Mononuclear cell (primary cell): ENCODE results near the gene PMF1. TPM values are rescaled to one million over a fixed set of nuclear protein-coding genes. Genes with fewer than 3 reads are reported as not detected.
"Not testable (repeated sequence)": the region's sequence is repeated elsewhere in the genome, so short reads cannot be mapped to it uniquely, and the experiment has no call there.

Experiments used
- H3K27me3 ChIP-seq: 2 replicates; pipeline ENCODE4 v1.6.0; 2011; ENCODE audit warnings: low read length, control low read depth; ENCODE audit not compliant: insufficient read depth
- H3K4me1 ChIP-seq: 2 replicates; pipeline ENCODE4 v1.5.1; 2011; ENCODE audit warnings: mild to moderate bottlenecking, low read length, control low read depth; ENCODE audit not compliant: insufficient read depth
- H3K4me3 ChIP-seq: 2 replicates; pipeline ENCODE4 v1.5.1; 2011; ENCODE audit warnings: mild to moderate bottlenecking, low read length, moderate library complexity
- H3K9me3 ChIP-seq: 2 replicates; pipeline ENCODE4 v1.5.1; 2011; ENCODE audit warnings: low read depth, mild to moderate bottlenecking, control low read depth, low read length
- total RNA-seq: library from RNA; depleted of rRNA; stranded (reverse); fragments of >200 nt; gene quantifications from one replicate; pipeline ENCODE4 v1.2.3, GENCODE V29; 2012

PMF1 gene
- total RNA-seq, 1 donor, result 59.0 TPM

DNA sequence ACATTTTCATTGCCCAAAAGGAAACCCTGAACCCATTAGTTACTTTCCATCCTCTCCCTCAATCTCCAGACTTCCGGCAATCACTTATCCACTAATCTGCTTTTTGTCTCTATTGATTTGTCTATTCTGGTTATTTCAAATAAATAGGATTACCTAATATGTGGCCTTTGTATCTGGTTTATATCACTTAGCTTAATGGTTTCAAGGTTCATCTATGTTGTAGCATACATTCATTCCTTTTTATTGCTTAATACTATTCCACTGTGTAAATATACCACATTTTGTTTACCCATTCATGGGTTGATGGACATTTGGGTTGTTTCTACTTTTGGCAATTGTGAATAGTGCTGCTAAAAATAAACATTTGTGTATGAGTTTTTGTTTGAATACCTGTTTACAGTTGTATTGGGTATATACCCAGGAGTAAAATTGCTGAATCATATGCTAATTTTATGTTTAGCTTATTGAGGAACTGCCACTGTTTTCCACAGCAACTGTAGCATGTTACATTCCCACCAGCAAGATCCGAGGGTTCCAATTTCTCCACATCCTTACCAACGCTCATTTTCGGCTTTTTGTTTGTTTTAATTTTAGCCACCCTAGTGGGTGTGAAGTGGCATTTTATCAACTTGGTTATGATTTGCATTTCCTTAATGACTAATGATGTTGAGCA is 21.4 kb upstream of the PMF1 start:
- H3K9me3 ChIP-seq, result no peaks in the 10 kb centered on the region
- H3K4me3 ChIP-seq, result no peak overlapping the region
- H3K4me1 ChIP-seq, result peaks cover 31% of the 10 kb centered on the region
- no peaks in the 10 kb centered on the region for H3K27me3 ChIP-seq

DNA sequence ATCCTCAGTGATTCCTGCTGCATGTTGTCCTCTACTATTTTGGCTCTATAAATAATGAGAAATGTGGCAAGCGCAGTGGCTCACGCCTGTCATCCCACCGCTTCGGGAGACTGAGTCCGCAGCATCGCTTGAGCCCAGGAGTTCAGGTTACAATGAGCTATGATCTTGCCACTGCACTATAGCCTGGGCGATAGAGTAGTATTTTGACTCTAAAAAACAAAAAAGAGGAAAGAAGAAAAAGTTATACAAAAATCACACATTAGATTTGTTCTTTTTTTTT is 19.7 kb upstream of the PMF1 start:
- peaks cover 37% of the 10 kb centered on the region for H3K4me1 ChIP-seq

DNA sequence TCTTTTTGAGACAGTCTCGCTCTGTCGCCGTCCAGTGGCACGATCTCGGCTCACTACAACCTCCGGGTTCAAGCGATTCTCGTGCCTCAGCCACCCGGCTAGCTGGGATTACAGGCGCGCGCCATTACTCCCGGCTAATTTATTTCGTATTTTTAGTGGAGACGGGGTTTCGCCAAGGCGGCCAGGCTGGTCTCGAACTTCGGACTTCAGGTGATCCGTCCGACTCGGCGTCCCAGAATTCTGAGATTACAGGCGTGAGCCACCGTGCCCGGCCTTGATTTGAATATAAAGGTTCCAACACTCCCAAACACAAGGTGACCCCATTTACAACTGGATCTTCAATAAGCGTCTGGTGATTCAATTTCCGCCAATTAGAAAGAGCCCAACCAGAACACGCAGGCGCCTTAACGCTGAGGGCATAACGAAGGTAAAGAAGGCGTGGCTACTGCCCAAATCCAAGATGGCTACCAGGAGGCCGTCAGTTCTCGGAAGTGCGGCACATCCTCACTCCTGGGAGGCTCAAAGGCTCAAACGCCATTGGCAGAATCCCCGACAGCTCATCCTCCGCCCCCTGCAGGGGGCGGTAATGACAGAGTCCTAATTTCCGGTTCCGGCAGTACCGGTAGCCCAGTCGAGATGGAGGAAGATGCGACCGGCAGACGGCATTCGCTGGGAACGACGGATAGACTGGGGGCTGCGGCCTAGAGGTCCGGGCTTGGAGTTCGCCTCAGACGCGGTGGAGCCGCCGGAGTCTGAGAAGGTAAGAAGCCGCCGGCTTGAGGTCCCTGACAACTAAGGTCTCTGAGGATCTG is 19.1 kb upstream of the PMF1 start, which contains the start of gene SLC25A44:
SLC25A44 (plus strand) TSS at position 617 of the 812 bp plus-strand sequence. CDS start 5,744 bp downstream, outside the sequence.
- Histone ChIP-seq H3K9me3 (no peaks in the 10 kb centered on the region), H3K27me3 (no peaks in the 10 kb centered on the region), H3K4me3 (peak within 1 kb of the TSS; percentile 87), H3K4me1 (peaks cover 41% of the 10 kb centered on the region)

More for the DNA sequence above, 19.7 kb upstream of the PMF1 start:
- Histone ChIP-seq H3K4me3 (peak overlapping the region; percentile 87), H3K9me3 (no peaks in the 10 kb centered on the region), H3K27me3 (no peaks in the 10 kb centered on the region)

DNA sequence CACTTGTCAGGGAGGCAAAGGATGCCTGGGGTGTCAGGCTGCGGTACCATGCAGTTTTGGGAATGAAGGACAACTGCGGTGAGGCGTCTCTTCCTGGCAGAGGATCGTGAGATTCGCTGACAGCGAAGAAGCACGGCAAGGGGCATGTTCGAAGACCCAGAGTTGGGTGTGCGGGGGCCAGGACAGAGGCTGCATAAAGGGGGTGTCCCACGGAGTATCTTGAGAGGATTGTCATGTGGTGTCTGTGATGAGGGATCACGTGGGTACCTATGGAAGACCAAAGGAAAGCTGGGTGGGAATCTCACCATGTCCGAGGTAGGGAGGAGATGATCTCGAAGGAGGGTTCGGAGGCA is 18.5 kb upstream of the PMF1 start:
- H3K27me3 ChIP-seq, result no peaks in the 10 kb centered on the region
- H3K4me3 ChIP-seq, result peak overlapping the region; percentile 87
- H3K4me1 ChIP-seq, result peaks cover 46% of the 10 kb centered on the region
- no peaks in the 10 kb centered on the region for H3K9me3 ChIP-seq

DNA sequence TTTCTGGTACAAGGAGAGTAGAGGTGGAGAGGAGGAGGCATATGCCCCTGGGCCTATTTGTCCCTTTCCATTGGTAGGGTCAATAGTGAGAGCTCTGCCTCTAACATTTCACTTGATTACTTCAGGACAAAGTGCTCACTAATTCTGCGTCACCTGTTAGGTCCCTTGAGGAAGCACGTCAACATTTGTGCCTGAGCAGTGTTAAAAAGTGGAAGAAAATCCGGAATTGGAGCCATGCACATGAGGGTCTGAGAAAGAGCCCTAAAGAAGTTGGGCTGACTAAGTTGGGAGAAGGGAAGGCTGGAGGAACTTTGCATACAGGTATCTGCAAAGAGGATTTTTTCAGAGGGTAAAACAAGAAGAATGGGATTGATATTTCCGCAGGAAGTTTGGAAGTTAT is 17.0 kb upstream of the PMF1 start:
- no peak overlapping the region for H3K4me3 ChIP-seq
- peaks cover 56% of the 10 kb centered on the region for H3K4me1 ChIP-seq
- no peaks in the 10 kb centered on the region for H3K9me3 ChIP-seq
- no peaks in the 10 kb centered on the region for H3K27me3 ChIP-seq

DNA sequence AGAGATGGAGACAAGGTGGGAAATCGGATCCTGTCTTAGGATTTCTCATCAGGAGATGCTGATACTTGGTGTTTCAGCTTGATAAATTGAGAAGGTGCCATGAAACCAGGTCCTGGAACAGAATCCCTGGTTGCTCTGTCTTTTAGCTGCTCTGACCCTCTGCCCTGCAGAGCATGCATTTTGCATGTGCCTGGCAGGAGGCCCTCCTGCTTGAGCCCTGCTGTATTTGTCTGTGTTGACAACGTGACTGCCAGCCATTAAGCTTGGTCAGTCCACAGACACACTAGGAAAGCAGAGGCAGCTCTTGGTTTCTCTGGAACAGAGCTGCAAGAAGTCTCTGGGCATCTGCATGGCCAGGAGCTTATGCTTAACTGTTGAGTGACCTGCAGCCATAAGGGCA is 16.4 kb upstream of the PMF1 start:
- Histone ChIP-seq H3K9me3 (no peaks in the 10 kb centered on the region), H3K4me1 (peaks cover 62% of the 10 kb centered on the region), H3K27me3 (no peaks in the 10 kb centered on the region), H3K4me3 (no peak overlapping the region)

DNA sequence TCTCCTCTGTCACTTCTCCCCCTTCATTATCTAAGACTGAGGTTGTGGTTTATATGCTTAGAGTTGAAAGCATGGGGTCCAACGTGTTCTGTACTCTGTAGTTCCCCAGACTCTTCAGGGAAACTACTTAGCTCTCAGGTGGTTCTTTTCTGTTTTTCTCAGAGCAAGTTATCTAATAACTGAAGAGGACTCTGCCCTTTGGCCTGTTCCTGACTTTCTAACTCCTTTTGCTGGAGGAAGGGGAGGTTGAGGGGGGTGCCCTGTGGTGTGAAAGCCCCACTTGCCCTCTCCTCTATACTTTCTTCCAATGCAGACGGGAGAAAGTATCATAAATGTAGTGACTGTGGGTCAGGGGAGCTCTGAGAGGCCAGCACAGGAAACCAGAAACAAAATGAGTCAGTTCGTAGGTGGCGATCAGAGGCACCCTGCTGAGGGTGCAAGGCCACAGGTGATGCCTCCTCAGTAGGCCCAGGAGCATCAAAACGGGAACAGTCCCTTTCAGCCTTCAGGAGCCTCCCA is 13.9 kb upstream of the PMF1 start:
- no peaks in the 10 kb centered on the region for H3K27me3 ChIP-seq
- peaks cover 64% of the 10 kb centered on the region for H3K4me1 ChIP-seq
- H3K4me3 ChIP-seq, result no peak overlapping the region
- no peaks in the 10 kb centered on the region for H3K9me3 ChIP-seq

DNA sequence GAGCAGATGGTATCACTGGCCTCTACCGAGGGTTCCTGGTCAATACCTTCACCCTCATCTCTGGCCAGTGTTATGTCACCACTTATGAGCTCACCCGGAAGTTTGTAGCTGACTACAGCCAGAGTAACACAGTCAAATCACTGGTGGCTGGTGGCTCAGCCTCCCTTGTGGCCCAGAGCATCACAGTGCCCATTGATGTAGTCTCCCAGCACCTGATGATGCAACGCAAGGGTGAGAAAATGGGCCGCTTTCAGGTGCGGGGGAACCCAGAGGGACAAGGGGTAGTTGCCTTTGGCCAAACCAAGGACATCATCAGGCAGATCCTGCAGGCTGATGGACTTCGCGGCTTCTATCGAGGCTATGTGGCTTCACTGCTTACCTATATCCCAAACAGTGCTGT is 12.8 kb upstream of the PMF1 start:
- H3K4me1 ChIP-seq, result peaks cover 56% of the 10 kb centered on the region
- H3K9me3 ChIP-seq, result no peaks in the 10 kb centered on the region
- no peaks in the 10 kb centered on the region for H3K27me3 ChIP-seq
- no peak overlapping the region for H3K4me3 ChIP-seq

DNA sequence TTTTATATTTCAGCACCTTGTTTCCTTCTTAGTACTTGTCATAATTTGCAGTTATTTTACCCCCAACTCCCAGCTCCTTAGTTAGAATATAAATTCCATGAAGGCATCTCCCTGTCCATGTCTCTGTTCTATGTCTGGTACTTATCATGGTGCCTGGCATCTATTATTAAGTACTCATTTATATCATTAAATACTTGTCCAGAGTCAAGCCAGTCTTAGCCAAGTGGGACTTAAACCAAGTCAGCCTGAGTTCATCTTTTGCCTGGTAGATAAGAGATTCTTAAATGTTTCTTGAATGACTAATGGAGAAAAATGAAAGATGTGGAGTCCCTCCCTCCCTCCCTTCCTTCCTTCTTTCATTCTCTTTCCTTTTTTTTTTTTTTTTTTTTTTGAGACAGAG is 9.5 kb upstream of the PMF1 start:
- Histone ChIP-seq H3K27me3 (no peaks in the 10 kb centered on the region), H3K4me1 (peaks cover 37% of the 10 kb centered on the region), H3K4me3 (no peak overlapping the region), H3K9me3 (no peaks in the 10 kb centered on the region)

DNA sequence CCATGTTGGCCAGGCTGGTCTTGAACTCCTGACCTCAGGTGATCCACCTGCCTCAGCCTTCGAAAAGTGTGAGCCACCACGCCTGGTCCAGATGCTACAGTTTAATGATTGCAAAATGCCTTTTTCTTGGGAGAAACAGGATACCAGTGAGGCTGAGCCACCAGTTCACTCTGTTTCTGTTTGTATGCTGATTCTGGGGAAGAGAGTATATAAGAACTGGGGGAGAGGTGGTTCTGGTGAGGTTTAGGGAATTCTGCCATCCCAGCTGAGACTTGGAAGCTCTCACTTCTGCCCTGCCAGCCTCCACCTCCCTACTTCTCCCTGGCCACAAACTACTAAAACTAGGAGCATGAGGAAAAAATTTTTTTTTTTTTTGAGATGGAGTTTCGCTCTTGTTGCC is 8.1 kb upstream of the PMF1 start:
- Histone ChIP-seq H3K4me1 (peaks cover 28% of the 10 kb centered on the region), H3K27me3 (no peaks in the 10 kb centered on the region), H3K9me3 (no peaks in the 10 kb centered on the region), H3K4me3 (no peak overlapping the region)

DNA sequence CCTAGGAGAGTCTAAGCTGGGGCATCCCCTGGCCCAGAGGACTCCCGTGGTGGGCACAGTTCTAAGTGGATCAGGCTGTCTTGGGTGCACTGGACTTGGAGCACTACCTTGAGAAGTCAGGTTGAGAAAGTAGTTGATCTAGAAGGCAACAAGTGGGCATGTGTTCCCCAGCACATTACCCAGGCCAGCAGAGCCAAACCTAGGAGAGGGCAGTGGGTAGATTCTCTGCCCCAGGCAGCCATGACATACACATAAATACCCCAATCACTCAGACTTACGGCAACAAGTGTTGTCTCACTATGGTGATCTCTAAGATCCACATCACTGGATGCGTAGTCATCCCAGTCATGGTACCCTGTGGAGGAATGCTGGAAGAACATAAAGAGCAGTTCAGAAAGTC is 1.6 kb upstream of the PMF1 start:
- no peaks in the 10 kb centered on the region for H3K27me3 ChIP-seq
- no peaks in the 10 kb centered on the region for H3K9me3 ChIP-seq
- H3K4me1 ChIP-seq, result peaks cover 25% of the 10 kb centered on the region
- H3K4me3 ChIP-seq, result no peak overlapping the region

DNA sequence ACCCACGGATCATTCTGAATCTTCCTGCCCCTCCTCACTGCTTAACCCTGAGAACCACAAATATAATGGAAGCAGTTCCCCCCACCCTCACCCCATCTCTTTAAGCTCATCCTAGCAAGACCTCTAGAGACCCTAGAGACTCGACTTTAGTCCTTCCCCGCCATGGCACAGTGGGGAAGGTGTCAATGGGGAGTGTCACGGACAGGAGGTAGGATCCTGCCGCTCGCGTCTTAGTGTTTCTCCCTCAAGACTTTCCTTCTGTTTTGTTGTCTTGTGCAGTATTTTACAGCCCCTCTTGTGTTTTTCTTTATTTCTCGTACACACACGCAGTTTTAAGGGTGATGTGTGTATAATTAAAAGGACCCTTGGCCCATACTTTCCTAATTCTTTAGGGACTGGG is 677 bp upstream of the PMF1 start:
- Histone ChIP-seq H3K9me3 (no peaks in the 10 kb centered on the region), H3K4me3 (no peak overlapping the region), H3K4me1 (peaks cover 26% of the 10 kb centered on the region), H3K27me3 (no peaks in the 10 kb centered on the region)

DNA sequence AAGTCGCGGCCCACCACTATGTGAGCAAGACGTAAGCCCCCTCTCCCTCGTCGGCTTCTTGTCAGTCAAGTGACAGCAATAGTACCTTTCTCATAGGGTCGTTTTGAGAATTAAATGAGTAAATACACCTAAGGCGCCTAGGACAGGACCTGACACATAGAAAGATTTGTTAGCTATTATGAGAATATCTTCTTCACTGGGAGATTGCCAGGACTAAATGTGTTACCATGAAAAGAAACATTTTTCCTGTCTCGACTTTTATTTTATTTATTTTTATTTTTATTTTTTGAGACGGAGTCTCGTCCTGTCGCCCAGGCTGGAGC is 798 bp downstream of the PMF1 start:
- Histone ChIP-seq H3K4me3 (peak overlapping the region; percentile 79), H3K27me3 (no peaks in the 10 kb centered on the region), H3K4me1 (peaks cover 41% of the 10 kb centered on the region), H3K9me3 (no peaks in the 10 kb centered on the region)

DNA sequence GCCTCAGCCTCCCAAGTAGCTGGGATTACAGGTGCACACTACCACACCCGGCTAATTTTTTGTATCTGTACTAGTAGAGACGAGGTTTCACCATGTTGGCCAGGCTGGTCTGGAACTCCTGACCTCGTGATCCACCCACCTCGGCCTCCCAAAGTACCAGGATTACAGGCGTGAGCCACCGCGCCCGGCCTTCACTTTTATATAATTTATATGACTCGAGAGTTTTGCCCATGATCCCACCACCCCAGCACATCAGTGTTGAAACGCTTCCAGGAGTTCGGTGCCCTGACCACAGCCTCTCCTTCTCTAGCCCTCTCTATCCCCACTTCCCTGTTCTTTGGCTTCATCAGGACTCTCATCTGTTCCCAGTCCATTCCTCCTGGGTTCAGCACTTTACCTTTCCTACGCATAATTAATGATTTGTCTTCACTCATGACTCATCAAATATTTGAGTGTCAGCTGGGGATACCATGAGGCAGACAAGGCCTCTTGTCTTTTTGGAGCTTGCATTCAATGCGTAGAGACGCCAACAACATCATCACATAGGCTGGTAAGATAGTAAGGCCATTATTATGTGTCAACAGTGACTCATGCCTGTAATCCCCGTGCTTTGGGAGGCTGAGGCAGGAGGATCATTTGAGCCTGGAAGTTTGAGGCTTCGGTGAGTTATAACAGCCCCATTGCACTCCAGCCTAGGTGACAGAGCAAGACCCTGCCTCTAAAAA is 1.4 kb downstream of the PMF1 start:
- H3K27me3 ChIP-seq, result no peaks in the 10 kb centered on the region
- peaks cover 47% of the 10 kb centered on the region for H3K4me1 ChIP-seq
- peak overlapping the region; percentile 79 for H3K4me3 ChIP-seq
- no peaks in the 10 kb centered on the region for H3K9me3 ChIP-seq

DNA sequence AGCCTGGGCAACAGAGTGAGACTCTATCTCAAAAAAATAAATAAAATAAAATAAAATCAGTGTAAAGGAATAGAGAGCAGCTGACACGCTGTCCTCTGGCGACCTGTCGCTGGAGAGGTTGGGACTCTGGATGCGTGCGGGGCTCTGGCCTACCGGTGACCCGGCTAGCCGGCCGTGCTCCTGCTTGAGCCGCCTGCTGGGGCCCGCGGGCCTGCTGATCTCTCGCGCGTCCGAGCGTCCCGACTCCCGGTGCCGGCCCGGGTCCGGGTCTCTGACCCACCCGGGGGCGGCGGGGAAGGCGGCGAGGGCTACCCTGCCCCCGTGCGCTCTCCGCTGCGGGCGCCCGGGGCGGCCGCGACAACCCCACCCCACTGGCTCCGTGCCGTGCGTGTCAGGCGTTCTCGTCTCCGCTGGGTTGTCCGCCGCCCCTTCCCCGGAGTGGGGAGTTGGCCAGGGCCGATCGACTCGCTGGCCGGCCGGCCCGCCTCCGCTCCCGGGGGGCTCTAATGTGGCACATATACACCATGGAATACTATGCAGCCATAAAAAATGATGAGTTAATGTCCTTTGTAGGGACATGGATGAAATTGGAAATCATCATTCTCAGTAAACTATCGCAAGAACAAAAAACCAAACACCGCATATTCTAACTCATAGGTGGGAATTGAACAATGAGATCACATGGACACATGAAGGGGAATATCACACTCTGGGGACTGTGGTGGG is 3.7 kb downstream of the PMF1 start:
- H3K4me3 ChIP-seq, H3K27me3 ChIP-seq, H3K9me3 ChIP-seq: not testable (repeated sequence)
- H3K4me1 ChIP-seq, result peaks cover 51% of the 10 kb centered on the region
